ENCODE measurements around the gene MAGI1.

DNA sequence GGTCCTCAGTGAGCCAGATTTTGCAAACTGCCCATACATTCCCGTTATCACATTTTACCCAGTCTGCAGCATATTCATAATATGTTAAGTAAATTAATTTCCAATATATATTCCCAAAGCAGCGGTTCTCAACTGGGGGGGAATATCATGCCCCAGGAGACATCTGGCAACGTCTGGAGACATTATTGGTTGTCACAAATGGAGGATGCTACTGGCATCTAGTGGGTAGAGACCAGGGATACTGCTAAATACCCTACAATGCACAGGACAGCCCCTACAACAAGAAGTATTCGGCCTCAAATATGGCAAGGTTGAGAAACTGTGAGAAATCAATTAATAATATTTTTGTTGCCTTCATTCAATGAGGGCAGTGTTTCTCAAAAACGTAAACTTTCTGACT is 280.3 kb downstream of the MAGI1 start:
- TF ChIP-seq, protein P1, sequence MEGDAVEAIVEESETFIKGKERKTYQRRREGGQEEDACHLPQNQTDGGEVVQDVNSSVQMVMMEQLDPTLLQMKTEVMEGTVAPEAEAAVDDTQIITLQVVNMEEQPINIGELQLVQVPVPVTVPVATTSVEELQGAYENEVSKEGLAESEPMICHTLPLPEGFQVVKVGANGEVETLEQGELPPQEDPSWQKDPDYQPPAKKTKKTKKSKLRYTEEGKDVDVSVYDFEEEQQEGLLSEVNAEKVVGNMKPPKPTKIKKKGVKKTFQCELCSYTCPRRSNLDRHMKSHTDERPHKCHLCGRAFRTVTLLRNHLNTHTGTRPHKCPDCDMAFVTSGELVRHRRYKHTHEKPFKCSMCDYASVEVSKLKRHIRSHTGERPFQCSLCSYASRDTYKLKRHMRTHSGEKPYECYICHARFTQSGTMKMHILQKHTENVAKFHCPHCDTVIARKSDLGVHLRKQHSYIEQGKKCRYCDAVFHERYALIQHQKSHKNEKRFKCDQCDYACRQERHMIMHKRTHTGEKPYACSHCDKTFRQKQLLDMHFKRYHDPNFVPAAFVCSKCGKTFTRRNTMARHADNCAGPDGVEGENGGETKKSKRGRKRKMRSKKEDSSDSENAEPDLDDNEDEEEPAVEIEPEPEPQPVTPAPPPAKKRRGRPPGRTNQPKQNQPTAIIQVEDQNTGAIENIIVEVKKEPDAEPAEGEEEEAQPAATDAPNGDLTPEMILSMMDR (IDR thresholded peaks at IDR 0.05), result no peak
- no peak for TF ChIP-seq POLR2A (IDR thresholded peaks at IDR 0.05)

All from prostate gland (tissue), 2 donors.